Dedifferentiated amniotic fluid mesenchymal stem cell (primary cell): ENCODE data around the gene ARHGEF26.

Experiments
- DNase-seq: peaks from one replicate; pipeline ENCODE4 v3.0.0-alpha.2; 2016; ENCODE audit errors: extremely low spot score

The ARHGEF26 gene

DNA sequence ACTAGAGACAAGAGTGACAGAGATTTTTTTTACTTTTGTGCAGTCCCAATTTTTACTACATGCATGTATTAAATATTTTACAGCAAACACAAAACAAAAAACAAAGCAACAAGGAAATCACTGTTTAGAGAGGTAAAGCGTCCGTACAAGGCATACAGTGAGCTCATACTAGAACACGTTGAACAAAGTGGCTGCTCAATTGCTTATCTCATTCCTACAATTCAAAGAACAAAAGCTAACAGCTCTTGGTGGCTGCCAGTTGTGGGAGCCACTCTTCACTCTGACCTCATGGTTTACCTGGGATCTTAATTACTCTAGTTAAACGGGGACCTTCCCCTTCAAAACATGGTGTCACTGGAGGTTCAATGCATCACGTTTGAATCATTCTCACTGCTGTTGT is 7.6 kb upstream of the ARHGEF26 start:
- DNase-seq: no peak

GRCh38 chr3:154115332-154115731 is 5.9 kb upstream of the ARHGEF26 start:
- DNase-seq: no peak

DNA sequence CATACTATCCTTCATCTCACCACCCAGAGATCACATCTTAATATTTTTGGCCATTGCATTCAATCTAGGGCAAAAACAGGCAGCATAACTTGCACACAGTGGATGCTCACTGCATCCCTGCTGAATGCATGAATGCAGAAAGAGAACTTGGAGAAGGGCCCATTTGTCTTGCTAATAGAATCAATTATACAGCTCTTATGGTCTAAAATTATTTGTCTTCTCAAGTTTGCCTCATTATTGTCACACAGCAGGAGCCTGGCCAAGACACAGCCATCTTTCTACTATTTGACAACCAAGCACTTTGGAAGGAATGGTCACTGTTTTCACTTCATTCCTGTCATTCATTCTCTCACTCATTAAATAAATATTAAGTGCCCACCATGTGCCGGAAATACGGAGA is 1.2 kb upstream of the ARHGEF26 start:
- DNase-seq: no peak

GRCh38 chr3:154121701-154122551 is 736 bp downstream of the ARHGEF26 start:
- no peak for DNase-seq

GRCh38 chr3:154122552-154122911 is 1.3 kb downstream of the ARHGEF26 start:
- no peak for DNase-seq

GRCh38 chr3:154122912-154123559 is 1.8 kb downstream of the ARHGEF26 start:
- no peak for DNase-seq

GRCh38 chr3:154123906-154124305 is 2.7 kb downstream of the ARHGEF26 start:
- DNase-seq: no peak

DNA sequence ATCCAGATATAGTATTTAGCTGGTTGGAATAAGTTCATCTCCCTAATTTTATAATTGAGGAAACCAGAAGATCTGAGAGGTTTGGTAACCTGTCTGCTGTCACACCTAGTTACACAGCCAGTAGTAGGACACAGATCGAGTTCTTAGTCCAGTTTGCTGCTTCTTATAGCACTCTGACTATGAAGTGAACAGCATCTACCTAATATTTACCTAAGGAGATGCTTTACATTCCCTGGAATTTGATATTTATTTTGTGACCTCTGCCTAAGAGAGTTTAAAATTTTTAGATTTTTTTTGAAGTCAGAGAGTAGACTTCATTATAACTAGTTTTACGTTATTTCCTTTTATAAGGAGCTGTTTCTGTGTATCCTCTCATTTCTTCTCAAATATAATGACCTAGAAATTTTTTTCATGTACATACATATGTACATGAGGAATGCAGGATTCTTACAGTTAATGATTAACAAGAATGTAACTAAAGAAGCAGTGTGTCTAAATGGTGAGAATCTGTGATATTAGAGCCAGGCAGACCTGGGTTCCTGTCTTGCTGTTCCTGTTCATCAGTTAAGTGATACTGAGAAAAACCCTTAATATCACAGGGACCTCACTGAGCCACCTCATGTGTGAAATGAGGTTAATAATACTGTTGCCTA is 4.3 kb downstream of the ARHGEF26 start:
- no peak for DNase-seq

- no peak for DNase-seq
These were observed 5.5 kb downstream of the ARHGEF26 start for GRCh38 chr3:154126651-154127050.

GRCh38 chr3:154129625-154130024 is 8.4 kb downstream of the ARHGEF26 start:
- no peak for DNase-seq

GRCh38 chr3:154130540-154130939 is 9.3 kb downstream of the ARHGEF26 start:
- no peak for DNase-seq

DNA sequence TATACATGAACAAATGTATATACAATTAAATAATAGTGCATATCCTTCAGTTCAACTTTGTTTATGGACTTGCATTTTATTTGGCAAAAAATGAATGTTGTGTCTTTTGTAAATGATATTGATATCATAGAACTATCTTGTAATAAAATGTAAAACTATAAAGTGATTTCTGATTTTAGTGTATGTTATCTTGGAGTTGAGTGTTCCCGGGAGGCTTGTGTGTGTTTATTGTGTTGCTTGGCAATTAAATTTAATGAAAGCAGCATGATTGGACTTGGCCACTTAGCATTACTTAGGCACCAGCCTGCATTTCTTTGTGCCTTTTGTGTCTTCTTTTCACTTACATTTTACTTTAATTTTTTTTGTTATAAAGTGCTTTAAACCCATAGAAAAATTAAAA is 10.6 kb downstream of the ARHGEF26 start:
- DNase-seq: no peak

- no peak for DNase-seq
These were observed 11.7 kb downstream of the ARHGEF26 start for GRCh38 chr3:154132777-154133375.

GRCh38 chr3:154135511-154136173 is 14.5 kb downstream of the ARHGEF26 start:
- no peak for DNase-seq

GRCh38 chr3:154137036-154137435 is 15.8 kb downstream of the ARHGEF26 start:
- no peak for DNase-seq

GRCh38 chr3:154139996-154140436 is 18.8 kb downstream of the ARHGEF26 start:
- DNase-seq: no peak

- no peak for DNase-seq
These were observed 21.4 kb downstream of the ARHGEF26 start for GRCh38 chr3:154142608-154143007.

DNA sequence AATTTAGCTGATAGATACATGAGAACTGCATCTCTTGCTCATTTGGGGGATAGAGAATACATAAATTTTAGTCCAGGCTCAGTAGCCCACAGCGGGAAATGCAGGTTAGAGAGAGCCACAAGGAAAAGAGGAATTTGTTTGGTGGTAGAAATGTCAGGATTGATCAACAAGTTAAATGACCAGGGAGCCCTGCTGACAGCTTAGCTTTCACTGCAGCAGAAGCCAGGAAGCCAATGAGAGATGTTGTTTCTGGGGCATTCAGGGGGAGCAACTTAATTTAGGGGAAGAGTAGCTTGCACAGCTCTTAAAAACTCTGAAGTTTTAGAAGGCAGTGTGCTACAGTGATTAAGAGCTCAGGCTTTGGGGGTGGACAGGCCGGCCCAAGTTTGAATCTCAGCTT is 22.7 kb downstream of the ARHGEF26 start:
- DNase-seq: no peak

GRCh38 chr3:154144825-154145465 is 23.8 kb downstream of the ARHGEF26 start:
- no peak for DNase-seq

- no peak for DNase-seq
These were observed 27.4 kb downstream of the ARHGEF26 start for GRCh38 chr3:154148541-154148940.

GRCh38 chr3:154149286-154149685 is 28.1 kb downstream of the ARHGEF26 start:
- no peak for DNase-seq
